Esophagus muscularis mucosa (tissue), 4 donors: ENCODE results near the gene PAQR7.

Source experiments
- CTCF ChIP-seq, 3 experiments: fragments of 200-600 bp in 2 of 3; fragments of 450-650 bp in 1 of 3; sonication (generic) in 2 of 3; IDR thresholded peaks; one replicate each; pipeline ENCODE4 v1.5.1; 2017 to 2019; ENCODE audit warnings: antibody characterized with exemption in 3 of 3, mild to moderate bottlenecking in 2 of 3, moderate library complexity in 1 of 3
- EP300 ChIP-seq: sonication (generic); formaldehyde crosslinking; IDR thresholded peaks from one replicate; pipeline ENCODE4 v1.6.1; 2017; ENCODE audit warnings: antibody characterized with exemption
- POLR2A ChIP-seq: fragments of 450-650 bp; IDR thresholded peaks from one replicate; pipeline ENCODE4 v1.6.1; 2017; ENCODE audit warnings: antibody characterized with exemption, moderate library complexity, mild to moderate bottlenecking, low read depth
- POLR2AphosphoS5 ChIP-seq, 2 donors: sonication (generic); formaldehyde crosslinking; IDR thresholded peaks; one replicate each; pipeline ENCODE4 v1.6.1; 2017; ENCODE audit warnings: antibody characterized with exemption in 2 of 2

DNA sequence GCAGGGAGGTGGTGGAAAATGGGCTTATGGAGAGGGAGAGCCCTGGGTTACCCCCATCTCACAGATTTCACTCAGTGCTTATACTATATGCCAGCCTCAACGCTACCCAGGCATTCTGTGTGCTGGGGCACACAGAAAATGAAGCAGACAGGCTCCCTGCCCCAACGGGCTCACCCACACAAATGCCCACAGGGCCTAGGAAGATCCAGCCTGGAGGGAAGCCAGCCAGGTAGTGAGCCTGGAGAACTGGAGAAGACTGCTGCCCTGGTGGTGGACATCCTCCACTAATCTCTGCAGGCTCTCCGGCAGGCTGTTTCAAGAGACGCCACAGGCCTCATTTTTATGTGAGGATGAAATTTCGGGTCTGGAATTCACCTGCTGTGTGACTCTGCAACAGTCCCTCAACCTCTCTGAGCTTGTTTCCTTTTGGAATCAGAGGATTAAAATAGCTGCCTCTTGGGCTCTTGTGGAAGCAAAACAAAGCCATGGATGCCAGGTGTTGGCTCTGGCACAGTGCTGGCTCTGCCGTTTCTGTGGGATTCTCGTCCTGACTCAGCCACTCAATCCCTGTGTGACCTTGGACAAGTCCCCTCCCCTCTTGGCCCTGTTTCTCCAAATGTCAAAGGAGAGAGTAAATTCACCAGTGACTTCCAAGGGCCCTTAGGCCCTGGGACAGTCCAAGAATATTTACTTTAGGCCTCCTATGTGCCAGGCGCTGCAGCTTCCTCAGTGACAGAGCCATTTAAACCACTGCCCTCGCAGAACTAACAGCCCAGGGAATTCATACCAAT is 3.6 kb downstream of the PAQR7 start:
- no peak for TF ChIP-seq POLR2A
- TF ChIP-seq CTCF (IDR thresholded peaks at IDR 0.05), result no peak
- TF ChIP-seq EP300, result no peak
- no peak for TF ChIP-seq POLR2AphosphoS5 (IDR thresholded peaks at IDR 0.05)
